ENCODE results near the gene CNTNAP5. TPM values are rescaled to one million over a fixed set of nuclear protein-coding genes. Genes with fewer than 3 reads are reported as not detected.

Gene CNTNAP5
- total RNA-seq, 1 experiment from 2014 or later, result 0.48 TPM

GRCh38 chr2:124079045-124079444 lies 54.0 kb downstream of the CNTNAP5 start:
- no peak overlapping the region for H3K4ac ChIP-seq (ENCODE audit: low read depth, low read length)
- no peak overlapping the region for H3K27ac ChIP-seq (ENCODE audit: insufficient read length, low read depth, low read length)
- TF ChIP-seq, protein P1, sequence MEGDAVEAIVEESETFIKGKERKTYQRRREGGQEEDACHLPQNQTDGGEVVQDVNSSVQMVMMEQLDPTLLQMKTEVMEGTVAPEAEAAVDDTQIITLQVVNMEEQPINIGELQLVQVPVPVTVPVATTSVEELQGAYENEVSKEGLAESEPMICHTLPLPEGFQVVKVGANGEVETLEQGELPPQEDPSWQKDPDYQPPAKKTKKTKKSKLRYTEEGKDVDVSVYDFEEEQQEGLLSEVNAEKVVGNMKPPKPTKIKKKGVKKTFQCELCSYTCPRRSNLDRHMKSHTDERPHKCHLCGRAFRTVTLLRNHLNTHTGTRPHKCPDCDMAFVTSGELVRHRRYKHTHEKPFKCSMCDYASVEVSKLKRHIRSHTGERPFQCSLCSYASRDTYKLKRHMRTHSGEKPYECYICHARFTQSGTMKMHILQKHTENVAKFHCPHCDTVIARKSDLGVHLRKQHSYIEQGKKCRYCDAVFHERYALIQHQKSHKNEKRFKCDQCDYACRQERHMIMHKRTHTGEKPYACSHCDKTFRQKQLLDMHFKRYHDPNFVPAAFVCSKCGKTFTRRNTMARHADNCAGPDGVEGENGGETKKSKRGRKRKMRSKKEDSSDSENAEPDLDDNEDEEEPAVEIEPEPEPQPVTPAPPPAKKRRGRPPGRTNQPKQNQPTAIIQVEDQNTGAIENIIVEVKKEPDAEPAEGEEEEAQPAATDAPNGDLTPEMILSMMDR (conservative IDR thresholded peaks at IDR 0.05), result no peak
- no peak overlapping the region for H2BK120ac ChIP-seq (ENCODE audit: low read depth, low read length, poor library complexity, severe bottlenecking)
- no peak overlapping the region for H3K23ac ChIP-seq (ENCODE audit: insufficient read length, low read depth, low read length)
- H4K20me1 ChIP-seq (ENCODE audit: control insufficient read depth, insufficient read depth, insufficient read length), result no peaks in the 10 kb centered on the region
- no peak overlapping the region for H2BK20ac ChIP-seq (ENCODE audit: low read depth, low read length, poor library complexity, severe bottlenecking)
- no peak overlapping the region for H4K5ac ChIP-seq (ENCODE audit: insufficient read length, low read depth, low read length)
- no peak overlapping the region for H3K56ac ChIP-seq (ENCODE audit: insufficient read length, low read depth, low read length)
- DNase-seq, result no peak
- no peak overlapping the region for H4K91ac ChIP-seq (ENCODE audit: insufficient read length, low read depth, low read length)
- no peaks in the 10 kb centered on the region for H3K27me3 ChIP-seq (ENCODE audit: insufficient read depth, low read length)
- no peaks in the 10 kb centered on the region for H3K23me2 ChIP-seq (ENCODE audit: insufficient read length, low read depth, low read length, poor library complexity, severe bottlenecking)
- H3K79me1 ChIP-seq (ENCODE audit: insufficient read depth, low read depth, low read length, poor library complexity, severe bottlenecking), result no peaks in the 10 kb centered on the region
- H3K14ac ChIP-seq (ENCODE audit: insufficient read depth, low read length), result no peak overlapping the region
- H2BK5ac ChIP-seq (ENCODE audit: insufficient read length, low read length), result no peak overlapping the region
- no peak overlapping the region for H2AFZ ChIP-seq (ENCODE audit: low read length)
- H3K27ac Mint-ChIP-seq, result no peak overlapping the region
- no peak overlapping the region for H2BK12ac ChIP-seq (ENCODE audit: insufficient read length, low read depth, low read length)
- H2AK5ac ChIP-seq (ENCODE audit: insufficient read length, low read length), result no peak overlapping the region
- no peak overlapping the region for H3K4me2 ChIP-seq (ENCODE audit: insufficient read depth, insufficient read length, low read length)
- H3K9me3 Mint-ChIP-seq, result no peaks in the 10 kb centered on the region
- no CpG with 5 or more reads among the region's 2 CpGs for WGBS (ENCODE audit: extremely low coverage, insufficient read length, low lambda C conversion rate)
- H3K9ac ChIP-seq (ENCODE audit: extremely low read depth, insufficient read length, low read length), result no peak overlapping the region
- no peaks in the 10 kb centered on the region for H3K4me1 ChIP-seq (ENCODE audit: insufficient read depth, low read length)
- H3K4me3 Mint-ChIP-seq, result no peak overlapping the region
- H3K9me3 ChIP-seq (ENCODE audit: control insufficient read depth, low read depth, low read length), result no peaks in the 10 kb centered on the region
- no peak overlapping the region for H3T11ph ChIP-seq (ENCODE audit: low read length)
- H2BK15ac ChIP-seq (ENCODE audit: low read depth, low read length), result no peak overlapping the region
- H3K79me2 ChIP-seq (ENCODE audit: insufficient read depth, low read length), result no peaks in the 10 kb centered on the region
- no peak overlapping the region for H3K18ac ChIP-seq (ENCODE audit: insufficient read length, low read depth, low read length)
- H3K4me1 Mint-ChIP-seq, result no peaks in the 10 kb centered on the region
- no peaks in the 10 kb centered on the region for H3K36me3 Mint-ChIP-seq (ENCODE audit: insufficient read depth in 1 of 3, low read depth in 3 of 3)
- H3K27me3 Mint-ChIP-seq (ENCODE audit: low read depth), result no peaks in the 10 kb centered on the region; the same call in 1 of the 2 replicates
- no peak overlapping the region for H4K8ac ChIP-seq (replicated peaks; ENCODE audit: insufficient read length, low read depth, low read length)
